Retinal pigment epithelial cell (primary cell): ENCODE results near the gene MPPED2.

Source experiments
- DNase-seq: peaks from one replicate; pipeline ENCODE4 v3.0.0-alpha.2; 2010; ENCODE audit warnings: low read depth
- H3K4me3 ChIP-seq: 2 replicates; pipeline ENCODE4 v1.5.1; 2011; ENCODE audit warnings: mild to moderate bottlenecking, low read length, control low read depth, moderate library complexity
- TF ChIP-seq, protein P1 (sequence below): conservative IDR thresholded peaks from 2 replicates; pipeline ENCODE4 v1.5.1; 2011; ENCODE audit warnings: low read depth, low read length, control low read depth, inconsistent platforms

The MPPED2 gene

DNA sequence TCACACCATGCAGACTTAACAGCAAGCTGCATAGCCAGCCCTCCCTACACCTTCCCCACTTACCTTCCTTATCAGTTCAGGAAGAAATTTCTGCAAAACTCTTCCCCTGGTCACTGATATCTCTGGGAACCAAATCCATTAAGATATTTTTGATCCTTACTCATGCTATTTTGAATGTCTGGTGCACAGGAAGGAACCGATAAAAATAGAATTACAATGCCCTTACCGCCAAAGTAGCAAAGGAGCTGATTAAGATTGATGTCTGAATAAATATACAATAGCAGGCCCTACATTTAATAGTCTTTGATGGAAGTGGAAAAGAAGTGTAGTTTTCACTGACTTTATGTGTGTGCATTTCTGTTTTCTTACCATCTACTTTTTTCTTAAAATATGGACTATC lies 117.3 kb downstream of the MPPED2 start:
- no peak overlapping the region for H3K4me3 ChIP-seq
- TF ChIP-seq, protein P1, sequence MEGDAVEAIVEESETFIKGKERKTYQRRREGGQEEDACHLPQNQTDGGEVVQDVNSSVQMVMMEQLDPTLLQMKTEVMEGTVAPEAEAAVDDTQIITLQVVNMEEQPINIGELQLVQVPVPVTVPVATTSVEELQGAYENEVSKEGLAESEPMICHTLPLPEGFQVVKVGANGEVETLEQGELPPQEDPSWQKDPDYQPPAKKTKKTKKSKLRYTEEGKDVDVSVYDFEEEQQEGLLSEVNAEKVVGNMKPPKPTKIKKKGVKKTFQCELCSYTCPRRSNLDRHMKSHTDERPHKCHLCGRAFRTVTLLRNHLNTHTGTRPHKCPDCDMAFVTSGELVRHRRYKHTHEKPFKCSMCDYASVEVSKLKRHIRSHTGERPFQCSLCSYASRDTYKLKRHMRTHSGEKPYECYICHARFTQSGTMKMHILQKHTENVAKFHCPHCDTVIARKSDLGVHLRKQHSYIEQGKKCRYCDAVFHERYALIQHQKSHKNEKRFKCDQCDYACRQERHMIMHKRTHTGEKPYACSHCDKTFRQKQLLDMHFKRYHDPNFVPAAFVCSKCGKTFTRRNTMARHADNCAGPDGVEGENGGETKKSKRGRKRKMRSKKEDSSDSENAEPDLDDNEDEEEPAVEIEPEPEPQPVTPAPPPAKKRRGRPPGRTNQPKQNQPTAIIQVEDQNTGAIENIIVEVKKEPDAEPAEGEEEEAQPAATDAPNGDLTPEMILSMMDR: no peak
- no peak for DNase-seq

DNA sequence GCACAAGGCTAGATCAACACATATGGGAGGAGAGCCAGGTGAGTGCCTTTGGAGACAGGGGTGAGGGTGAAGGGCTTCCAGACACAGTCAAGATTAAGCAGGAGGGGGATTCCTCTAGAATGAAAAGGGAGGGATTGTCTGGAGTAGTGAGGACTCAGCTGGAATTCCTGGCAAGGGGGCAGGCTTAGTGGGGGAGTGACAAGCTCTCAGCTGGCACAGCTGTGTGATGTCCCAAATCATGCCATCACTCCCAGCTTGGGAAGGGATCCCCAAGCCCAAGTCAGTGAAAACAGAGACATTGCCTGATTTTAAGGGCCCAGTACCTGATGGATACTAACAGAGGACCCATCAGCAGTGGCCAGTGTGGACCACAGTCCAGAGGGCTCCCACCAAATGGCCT lies 119.0 kb downstream of the MPPED2 start:
- TF ChIP-seq, protein P1: no peak
- H3K4me3 ChIP-seq: no peak overlapping the region
- no peak for DNase-seq

DNA sequence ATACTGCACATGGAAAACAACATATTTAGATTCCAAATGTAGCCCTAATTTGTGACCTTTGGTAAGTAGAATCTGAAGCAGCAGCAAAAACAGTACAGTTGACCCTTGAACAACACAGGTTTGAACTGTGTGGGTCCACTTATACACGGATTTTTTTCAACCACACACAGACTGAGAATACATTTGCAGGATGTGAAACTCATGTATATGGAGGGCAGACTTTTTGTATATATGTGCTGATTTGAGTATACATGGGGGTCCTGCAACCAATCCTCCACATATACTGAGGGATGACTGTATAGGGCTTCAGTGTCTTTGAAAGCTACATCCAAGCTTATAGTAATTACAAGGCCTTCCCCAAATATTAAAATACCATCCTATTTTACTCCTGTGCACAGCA lies 120.5 kb downstream of the MPPED2 start:
- DNase-seq: no peak
- TF ChIP-seq, protein P1: no peak
- H3K4me3 ChIP-seq: no peak overlapping the region

DNA sequence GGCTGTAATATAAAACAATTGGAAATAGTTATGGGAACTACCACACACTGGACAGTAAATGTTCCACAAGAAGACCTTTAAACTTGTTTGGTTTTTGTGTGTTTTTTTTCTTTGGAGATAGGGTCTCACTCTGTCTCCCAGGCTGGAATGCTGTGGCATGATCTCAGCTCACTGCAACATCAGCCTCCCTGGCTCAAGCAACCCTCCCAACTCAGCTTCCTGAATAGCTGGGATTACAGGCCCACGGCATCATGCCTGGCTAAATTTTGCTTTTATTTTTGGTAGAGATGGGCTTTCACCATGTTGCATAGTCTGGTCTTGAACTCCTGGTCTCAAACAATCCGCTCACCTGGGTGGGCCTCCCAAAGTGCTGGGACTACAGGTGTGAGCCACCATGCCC lies 121.0 kb downstream of the MPPED2 start:
- H3K4me3 ChIP-seq: no peak overlapping the region
- TF ChIP-seq, protein P1: no peak
- DNase-seq: no peak

DNA sequence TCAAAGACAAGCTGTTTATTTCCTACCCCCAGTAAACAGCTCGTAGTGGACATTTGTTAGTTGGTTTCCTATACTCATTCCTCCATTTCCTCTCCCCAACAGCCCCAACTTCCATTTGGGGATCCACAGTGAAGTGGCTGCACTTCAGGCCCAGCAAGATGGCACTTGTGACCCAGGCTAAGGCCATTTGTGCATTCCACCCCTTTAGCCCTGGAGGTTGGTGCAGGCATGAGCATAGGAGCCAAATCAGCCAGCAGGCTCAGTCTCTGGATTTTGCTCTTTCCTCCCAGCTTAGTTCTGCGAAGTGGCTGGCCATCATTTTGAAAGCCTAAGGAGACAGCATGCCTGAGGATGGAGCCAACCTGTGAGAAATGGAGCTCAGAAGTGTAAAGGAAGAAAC lies 122.9 kb downstream of the MPPED2 start:
- DNase-seq: no peak
- TF ChIP-seq, protein P1: no peak
- no peak overlapping the region for H3K4me3 ChIP-seq

DNA sequence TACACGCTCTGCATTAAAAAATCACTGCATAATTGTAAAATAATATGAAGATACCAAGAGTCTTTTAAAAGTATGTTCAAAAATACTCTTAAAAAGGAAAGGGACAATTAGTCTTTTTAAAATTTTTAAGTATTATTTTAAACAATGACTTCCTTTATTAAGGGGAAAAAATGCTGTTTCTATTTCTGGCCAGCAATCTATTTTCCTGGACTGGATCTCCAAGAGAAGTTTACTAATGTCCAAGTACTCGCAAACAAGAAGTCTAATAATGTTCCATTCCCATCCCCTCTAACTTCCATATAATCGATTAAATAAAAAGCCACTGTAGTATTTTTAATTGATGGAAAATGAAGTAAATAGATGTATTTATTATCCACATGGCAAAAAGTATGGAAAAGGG lies 123.7 kb downstream of the MPPED2 start:
- no peak for DNase-seq
- TF ChIP-seq, protein P1: no peak
- H3K4me3 ChIP-seq: no peak overlapping the region

DNA sequence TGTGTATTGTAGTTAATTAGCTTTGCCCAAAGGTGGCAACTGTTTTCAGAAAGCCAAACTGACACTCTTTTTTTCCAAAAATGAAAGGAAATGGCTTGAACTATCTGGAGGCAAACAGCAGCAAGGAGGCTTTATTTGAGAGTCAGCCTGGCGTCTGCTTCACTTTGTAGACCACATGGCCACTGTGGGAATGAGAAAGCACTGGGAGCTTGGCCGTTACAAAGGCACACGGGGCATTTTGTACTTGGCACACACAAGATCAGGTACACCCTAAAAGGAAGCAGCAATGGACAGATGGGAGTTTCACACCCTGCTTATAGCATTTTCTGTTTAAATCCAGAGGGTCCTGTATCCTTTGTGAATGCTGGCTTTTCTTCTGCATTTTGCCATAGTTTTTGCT lies 126.3 kb downstream of the MPPED2 start:
- TF ChIP-seq, protein P1: no peak
- H3K4me3 ChIP-seq: no peak overlapping the region
- no peak for DNase-seq
